Mammary epithelial cell (primary cell): ENCODE results near the gene AJM1.

Experiments used
- EZH2 ChIP-seq: IDR thresholded peaks from 2 replicates; pipeline ENCODE4 v1.6.1; 2012; ENCODE audit warnings: low read length, inconsistent platforms, borderline replicate concordance
- TF ChIP-seq, protein P1 (sequence below), 2 donors: IDR thresholded peaks in 1 of 2; conservative IDR thresholded peaks in 1 of 2; 2 replicates each; pipeline ENCODE4 v1.5.1; 2011 to 2012; ENCODE audit warnings: inconsistent platforms in 2 of 2, low read length in 2 of 2, mild to moderate bottlenecking in 2 of 2, control low read depth in 1 of 2, low read depth in 1 of 2; ENCODE audit not compliant: insufficient read depth in 1 of 2; ENCODE audit errors: extremely low read depth in 1 of 2

DNA sequence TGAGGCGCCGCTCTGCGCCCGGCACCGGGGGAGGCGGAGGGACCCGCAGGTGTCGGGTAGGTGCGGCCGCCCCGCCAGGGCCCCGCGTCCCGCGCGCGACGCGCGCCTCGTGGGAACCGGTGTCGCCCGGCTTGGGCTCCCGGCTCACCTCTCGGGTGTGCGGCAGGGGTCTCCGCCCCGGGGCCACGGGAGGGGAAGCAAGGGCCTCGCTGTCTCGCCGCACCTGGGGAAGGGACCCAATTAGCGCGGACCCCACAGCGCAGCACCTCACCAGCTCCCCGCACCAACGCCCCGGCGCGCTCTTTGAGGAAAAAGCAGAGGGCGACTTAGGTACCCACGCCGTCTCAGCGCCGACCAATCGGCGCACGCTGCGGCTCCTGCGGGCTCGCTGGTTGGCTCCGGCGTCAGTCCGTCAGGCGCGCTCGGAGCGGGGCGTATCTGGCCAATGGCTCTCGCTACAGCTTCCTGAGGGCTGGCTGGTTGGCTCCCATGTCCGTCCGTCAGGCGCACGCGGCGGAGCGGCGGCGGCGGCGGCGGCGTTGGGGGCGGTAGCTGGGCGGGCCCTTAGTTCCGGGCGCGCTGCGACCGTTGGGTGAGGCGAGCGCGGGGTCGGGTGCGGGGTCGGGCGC is 43.8 kb downstream of the AJM1 start, which contains the start of gene TRAF2:
- TF ChIP-seq, protein P1, sequence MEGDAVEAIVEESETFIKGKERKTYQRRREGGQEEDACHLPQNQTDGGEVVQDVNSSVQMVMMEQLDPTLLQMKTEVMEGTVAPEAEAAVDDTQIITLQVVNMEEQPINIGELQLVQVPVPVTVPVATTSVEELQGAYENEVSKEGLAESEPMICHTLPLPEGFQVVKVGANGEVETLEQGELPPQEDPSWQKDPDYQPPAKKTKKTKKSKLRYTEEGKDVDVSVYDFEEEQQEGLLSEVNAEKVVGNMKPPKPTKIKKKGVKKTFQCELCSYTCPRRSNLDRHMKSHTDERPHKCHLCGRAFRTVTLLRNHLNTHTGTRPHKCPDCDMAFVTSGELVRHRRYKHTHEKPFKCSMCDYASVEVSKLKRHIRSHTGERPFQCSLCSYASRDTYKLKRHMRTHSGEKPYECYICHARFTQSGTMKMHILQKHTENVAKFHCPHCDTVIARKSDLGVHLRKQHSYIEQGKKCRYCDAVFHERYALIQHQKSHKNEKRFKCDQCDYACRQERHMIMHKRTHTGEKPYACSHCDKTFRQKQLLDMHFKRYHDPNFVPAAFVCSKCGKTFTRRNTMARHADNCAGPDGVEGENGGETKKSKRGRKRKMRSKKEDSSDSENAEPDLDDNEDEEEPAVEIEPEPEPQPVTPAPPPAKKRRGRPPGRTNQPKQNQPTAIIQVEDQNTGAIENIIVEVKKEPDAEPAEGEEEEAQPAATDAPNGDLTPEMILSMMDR (conservative IDR thresholded peaks at IDR 0.05 in 1 of 2, IDR thresholded peaks at IDR 0.05 in 1 of 2; ENCODE audit: extremely low read depth in 1 of 2, insufficient read depth in 1 of 2, low read depth in 1 of 2, low read length in 2 of 2) = no peak
- no peak for TF ChIP-seq EZH2
